Endothelial cell of umbilical vein (primary cell): ENCODE measurements around the gene ATP5PO. TPM values are rescaled to one million over a fixed set of nuclear protein-coding genes. Genes with fewer than 3 reads are reported as not detected.

Source experiments
- BruUV-seq: library from RNA; stranded (reverse); fragments of 400-500 nt; replicated peaks from 2 replicates; lab custom pipeline; 2021; lab: Mats Ljungman, UMichigan
- CTCF ChIA-PET: fragments of 300-600, 350-600 bp; sonication (Branson Sonifier 250); formaldehyde crosslinking; loops from one replicate; lab custom pipeline; 2021; ENCODE audit warnings: antibody characterized with exemption, inconsistent platforms; lab: Charles Lee
- POLR2A ChIA-PET: fragments of 300-600, 350-600 bp; sonication (Branson Sonifier 250); formaldehyde crosslinking; loops from one replicate; lab custom pipeline; 2021; ENCODE audit warnings: antibody characterized with exemption, inconsistent platforms; lab: Charles Lee
- DNase-seq: peaks from one replicate; pipeline ENCODE4 v3.0.0-alpha.2; 2011; ENCODE audit warnings: low read depth, low spot score
- FAIRE-seq: peaks from 2 replicates; lab custom pipeline; 2011; peaks lifted over from hg19 to GRCh38; lab: Jason Lieb, UNC
- H2AFZ ChIP-seq: 2 replicates; pipeline ENCODE4 v1.6.0; 2012; ENCODE audit warnings: low read depth, low read length, control low read depth, inconsistent platforms
- H3K27ac ChIP-seq: 2 replicates; pipeline ENCODE4 v1.5.1; 2011; ENCODE audit warnings: low read depth, mild to moderate bottlenecking, control low read depth, low read length, moderate library complexity; ENCODE audit not compliant: insufficient read depth
- H3K27me3 ChIP-seq, 2 experiments: 2 replicates each; pipeline versions ENCODE4 v1.6.0 to v1.6.1; 2011; ENCODE audit warnings: low read length in 2 of 2, mixed read lengths in 1 of 2; ENCODE audit not compliant: control insufficient read depth in 2 of 2, insufficient read depth in 2 of 2
- H3K36me3 ChIP-seq, 2 experiments: 2 replicates in 1 of 2; 3 replicates in 1 of 2; pipeline ENCODE4 v1.5.1; 2011; ENCODE audit warnings: low read length in 2 of 2, mild to moderate bottlenecking in 1 of 2, moderate library complexity in 1 of 2; ENCODE audit not compliant: control insufficient read depth in 2 of 2, insufficient read depth in 2 of 2; ENCODE audit errors: extremely low read depth in 1 of 2
- H3K4me1 ChIP-seq: 3 replicates; pipeline ENCODE4 v1.5.1; 2011; ENCODE audit warnings: mild to moderate bottlenecking, low read length; ENCODE audit not compliant: control insufficient read depth, insufficient read depth; ENCODE audit errors: extremely low read depth
- H3K4me2 ChIP-seq: 2 replicates; pipeline ENCODE4 v1.6.1; 2011; ENCODE audit warnings: low read length, control low read depth, mixed read lengths; ENCODE audit not compliant: insufficient read depth
- H3K4me3 ChIP-seq, 3 experiments: fragments of 200-600 bp in 1 of 3; sonication (generic), shearing (Covaris generic) in 1 of 3; replicated peaks in 1 of 3; 2 replicates each; pipeline ENCODE4 v1.5.1; 2011 to 2016; ENCODE audit warnings: control low read depth in 3 of 3, low read length in 3 of 3, mild to moderate bottlenecking in 2 of 3, inconsistent platforms in 1 of 3, low read depth in 1 of 3, moderate library complexity in 1 of 3; ENCODE audit not compliant: insufficient read depth in 1 of 3
- H3K79me2 ChIP-seq: 2 replicates; pipeline ENCODE4 v1.6.0; 2012; ENCODE audit warnings: low read length, inconsistent platforms; ENCODE audit not compliant: control insufficient read depth, insufficient read depth
- H3K9ac ChIP-seq: replicated peaks from 2 replicates; pipeline ENCODE3; 2011; ENCODE audit warnings: low read length, control low read depth; ENCODE audit not compliant: insufficient read depth; ENCODE audit errors: extremely low read depth
- H3K9me1 ChIP-seq: replicated peaks from 3 replicates; pipeline ENCODE4 v1.6.0; 2011; ENCODE audit warnings: mild to moderate bottlenecking, low read length; ENCODE audit not compliant: control insufficient read depth, insufficient read depth; ENCODE audit errors: extremely low read depth
- H3K9me3 ChIP-seq: replicated peaks from 2 replicates; pipeline ENCODE4 v1.5.1; 2012; ENCODE audit warnings: low read length, inconsistent platforms; ENCODE audit not compliant: control insufficient read depth, insufficient read depth
- H4K20me1 ChIP-seq: replicated peaks from 2 replicates; pipeline ENCODE3; 2011; ENCODE audit warnings: mild to moderate bottlenecking, low read length; ENCODE audit not compliant: control insufficient read depth, insufficient read depth; ENCODE audit errors: extremely low read depth
- EZH2 ChIP-seq: IDR thresholded peaks from 2 replicates; pipeline ENCODE4 v1.6.1; 2012; ENCODE audit warnings: borderline replicate concordance, low read depth, mild to moderate bottlenecking, moderate library complexity, low read length, inconsistent platforms; ENCODE audit not compliant: severe bottlenecking
- FOS ChIP-seq: IDR thresholded peaks from 2 replicates; pipeline ENCODE4 v1.6.1; 2011; ENCODE audit warnings: mild to moderate bottlenecking, low read length, moderate library complexity, borderline replicate concordance; ENCODE audit not compliant: insufficient read depth
- GATA2 ChIP-seq: IDR thresholded peaks from 2 replicates; pipeline ENCODE4 v1.7.0; 2011; ENCODE audit warnings: low read depth, mild to moderate bottlenecking, moderate library complexity, mixed read lengths, low read length; ENCODE audit not compliant: insufficient read length, insufficient read depth
- JUN ChIP-seq: IDR thresholded peaks from 2 replicates; pipeline ENCODE4 v1.6.1; 2011; ENCODE audit warnings: borderline replicate concordance, low read depth; ENCODE audit not compliant: insufficient read length, insufficient read depth
- MYC ChIP-seq: IDR thresholded peaks from one replicate; pipeline ENCODE4 v1.6.1; 2011; ENCODE audit warnings: mild to moderate bottlenecking, low read depth, low read length
- POLR2A ChIP-seq: IDR thresholded peaks from 2 replicates; pipeline ENCODE4 v1.6.1; 2012; ENCODE audit warnings: low read depth, mild to moderate bottlenecking, control low read depth, low read length
- POLR2AphosphoS5 ChIP-seq: IDR thresholded peaks from 2 replicates; pipeline ENCODE4 v1.6.1; 2012; ENCODE audit warnings: low read depth, mild to moderate bottlenecking, control low read depth, low read length, moderate library complexity; ENCODE audit not compliant: insufficient read depth
- dilution Hi-C: fragments of 300-500 bp; cut with MboI; formaldehyde crosslinking; loops from one replicate; pipeline ENCODE4 v1.15.0; 2019; ENCODE audit warnings: low sequenced_read_pairs; ENCODE audit not compliant: extremely low pct_ligation_motif_present
- intact Hi-C: fragments of 100-400 bp; cut with micrococcal nuclease; formaldehyde crosslinking; loops from one replicate; pipeline ENCODE4 v1.10.0; 2022
- polyA plus RNA-seq, 4 experiments: library from polyadenylated mRNA; depleted of rRNA in 3 of 4; stranded (reverse) in 3 of 4; unstranded in 1 of 4; fragments of >200 nt; gene quantifications; 2 replicates each; pipeline versions ENCODE4 v1.2.1 to v1.2.3, GENCODE V29; 2011 to 2012; ENCODE audit warnings: missing spikeins in 1 of 4
- total RNA-seq: library from RNA; stranded (reverse); gene quantifications from 2 replicates; pipeline ENCODE4 v1.2.3, GENCODE V29; 2021
- TF ChIP-seq, protein P1 (sequence below): IDR thresholded peaks from 2 replicates; pipeline ENCODE4 v1.6.1; 2011; ENCODE audit not compliant: insufficient read depth, insufficient read length
- TF ChIP-seq, protein P2 (sequence below), 2 donors: IDR thresholded peaks; 1 replicate in 1 of 2; 2 replicates in 1 of 2; pipeline ENCODE4 v1.5.1; 2011; ENCODE audit warnings: low read length in 2 of 2, mild to moderate bottlenecking in 2 of 2, moderate library complexity in 2 of 2, control low read depth in 1 of 2, inconsistent platforms in 1 of 2, low read depth in 1 of 2; ENCODE audit not compliant: insufficient read depth in 1 of 2; ENCODE audit errors: extremely low read depth in 1 of 2

Gene ATP5PO
- total and polyA plus RNA-seq, 2 donors (not counting 3 experiments of a cell fraction or from before 2014, with no cell fraction given) = 187 to 207 TPM

DNA sequence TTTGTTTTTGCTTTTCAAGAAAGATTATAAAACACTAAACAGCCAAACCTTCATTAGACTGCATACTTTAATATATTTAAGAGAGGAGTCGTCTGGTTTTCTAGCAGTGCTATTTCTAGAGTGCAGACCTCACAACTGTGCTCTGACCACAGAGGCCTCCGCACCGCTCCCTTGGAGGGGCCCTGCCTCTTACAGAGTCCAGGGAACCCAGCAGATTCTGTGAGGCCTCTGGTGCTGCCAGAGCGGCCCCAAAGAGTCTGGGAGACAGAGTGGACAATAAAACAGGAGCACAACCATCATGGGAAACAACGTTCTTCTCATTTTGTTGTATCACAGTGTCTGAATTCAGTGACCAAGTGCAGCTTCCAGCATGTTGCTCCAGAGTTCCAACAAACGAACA, 5.8 kb downstream of the ATP5PO start:
- no peak for FAIRE-seq

More for the DNA sequence above, 5.8 kb downstream of the ATP5PO start:
- H3K9me3 ChIP-seq = no peaks in the 10 kb centered on the region
- no peak overlapping the region for H2AFZ ChIP-seq
- H3K9ac ChIP-seq = no peak overlapping the region
- no peak overlapping the region for H3K4me3 ChIP-seq
- CTCF ChIA-PET = no interaction called here
- dilution Hi-C loops = no loop called here
- peaks cover 23 to 29% of the 10 kb centered on the region in 2 experiments for H3K36me3 ChIP-seq
- POLR2A ChIA-PET = no interaction called here
- H3K9me1 ChIP-seq = no peaks in the 10 kb centered on the region
- no TSS peak for BruUV-seq
- DNase-seq = no peak
- H3K27ac ChIP-seq = no peak overlapping the region
- intact Hi-C loops = no loop called here
- H3K27me3 ChIP-seq = no peaks in the 10 kb centered on the region
- H3K4me1 ChIP-seq = peaks cover 6% of the 10 kb centered on the region
- H3K4me2 ChIP-seq = no peak overlapping the region
- TF ChIP-seq MYC (no peak), JUN (no peak), FOS (no peak), GATA2 (no peak), EZH2 (no peak), POLR2A (no peak), POLR2AphosphoS5 (no peak)
- TF ChIP-seq, protein P1, sequence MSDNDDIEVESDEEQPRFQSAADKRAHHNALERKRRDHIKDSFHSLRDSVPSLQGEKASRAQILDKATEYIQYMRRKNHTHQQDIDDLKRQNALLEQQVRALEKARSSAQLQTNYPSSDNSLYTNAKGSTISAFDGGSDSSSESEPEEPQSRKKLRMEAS = no peak
- TF ChIP-seq, protein P2, sequence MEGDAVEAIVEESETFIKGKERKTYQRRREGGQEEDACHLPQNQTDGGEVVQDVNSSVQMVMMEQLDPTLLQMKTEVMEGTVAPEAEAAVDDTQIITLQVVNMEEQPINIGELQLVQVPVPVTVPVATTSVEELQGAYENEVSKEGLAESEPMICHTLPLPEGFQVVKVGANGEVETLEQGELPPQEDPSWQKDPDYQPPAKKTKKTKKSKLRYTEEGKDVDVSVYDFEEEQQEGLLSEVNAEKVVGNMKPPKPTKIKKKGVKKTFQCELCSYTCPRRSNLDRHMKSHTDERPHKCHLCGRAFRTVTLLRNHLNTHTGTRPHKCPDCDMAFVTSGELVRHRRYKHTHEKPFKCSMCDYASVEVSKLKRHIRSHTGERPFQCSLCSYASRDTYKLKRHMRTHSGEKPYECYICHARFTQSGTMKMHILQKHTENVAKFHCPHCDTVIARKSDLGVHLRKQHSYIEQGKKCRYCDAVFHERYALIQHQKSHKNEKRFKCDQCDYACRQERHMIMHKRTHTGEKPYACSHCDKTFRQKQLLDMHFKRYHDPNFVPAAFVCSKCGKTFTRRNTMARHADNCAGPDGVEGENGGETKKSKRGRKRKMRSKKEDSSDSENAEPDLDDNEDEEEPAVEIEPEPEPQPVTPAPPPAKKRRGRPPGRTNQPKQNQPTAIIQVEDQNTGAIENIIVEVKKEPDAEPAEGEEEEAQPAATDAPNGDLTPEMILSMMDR (IDR thresholded peaks at IDR 0.05; ENCODE audit: extremely low read depth in 1 of 2, insufficient read depth in 1 of 2, low read depth in 1 of 2, low read length in 2 of 2) = no peak
- H4K20me1 ChIP-seq = no peaks in the 10 kb centered on the region
- peaks cover 18% of the 10 kb centered on the region for H3K79me2 ChIP-seq
